Globus pallidus (tissue), 1 donor: Measurements from ENCODE around the gene DUSP5.
A peak's percentile ranks its signal among the peaks of the same experiment; 100 is the strongest.

Experiments
- DNase-seq: peaks from one replicate; pipeline ENCODE4 v3.0.0-alpha.2; 2015; ENCODE audit warnings: low spot score

The DUSP5 gene

DNA sequence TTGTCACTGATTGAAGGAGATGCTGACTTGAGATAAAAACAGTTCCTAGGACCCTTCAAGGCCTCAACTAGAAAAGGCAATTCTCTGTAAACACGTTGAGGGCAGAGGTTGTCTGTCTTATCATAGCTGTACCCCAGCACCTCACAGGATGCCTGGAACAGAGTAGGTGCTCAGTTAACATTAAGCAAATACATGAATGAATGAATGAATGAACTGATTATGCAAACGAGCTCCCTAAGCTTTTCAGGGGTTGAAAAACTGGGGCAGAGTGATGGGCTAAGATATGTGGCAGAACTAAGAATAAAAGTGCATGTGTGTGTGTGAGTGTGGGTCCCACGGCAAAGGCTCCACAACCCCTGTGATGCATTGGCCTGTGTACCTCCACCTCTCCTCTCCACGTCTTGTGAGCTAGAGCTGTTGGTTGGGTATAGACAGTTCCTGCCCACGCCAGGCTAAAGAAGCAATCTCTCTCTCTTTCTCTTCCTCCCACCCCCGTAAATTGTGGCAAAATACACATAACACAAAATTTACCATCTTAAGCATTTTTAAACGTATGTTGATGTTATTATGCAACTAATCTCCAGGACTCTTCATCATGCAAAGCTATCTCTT lies 48.9 kb downstream of the DUSP5 start:
- no peak for DNase-seq

DNA sequence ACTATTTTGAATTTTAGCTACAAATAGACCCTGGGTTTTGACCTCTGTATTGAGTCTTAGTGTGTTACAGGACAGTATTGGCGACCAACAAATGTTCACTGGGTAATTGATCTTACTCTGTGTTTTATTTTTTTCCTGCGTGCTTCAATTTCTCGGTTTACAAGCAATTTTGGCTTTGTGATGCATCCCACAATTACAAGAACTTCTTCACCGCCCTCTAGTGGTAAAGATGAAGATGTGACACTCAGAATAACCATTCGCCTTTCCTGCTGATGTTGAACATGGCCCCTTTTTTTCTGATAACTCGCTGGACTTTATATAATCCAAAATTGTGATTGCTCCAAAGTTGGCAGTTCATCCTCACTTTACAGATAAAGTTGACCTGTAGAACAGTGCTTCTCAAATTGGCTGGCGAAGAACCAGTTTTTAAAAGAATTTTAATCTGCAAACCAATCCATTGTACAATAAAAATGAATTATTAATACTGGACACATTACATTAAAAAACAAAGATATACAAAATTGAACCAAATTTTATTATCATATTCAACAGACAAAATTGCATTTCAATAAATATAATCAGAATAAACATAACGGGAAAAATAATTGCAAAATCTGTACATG lies 49.5 kb downstream of the DUSP5 start:
- DNase-seq, result peak; percentile 62

DNA sequence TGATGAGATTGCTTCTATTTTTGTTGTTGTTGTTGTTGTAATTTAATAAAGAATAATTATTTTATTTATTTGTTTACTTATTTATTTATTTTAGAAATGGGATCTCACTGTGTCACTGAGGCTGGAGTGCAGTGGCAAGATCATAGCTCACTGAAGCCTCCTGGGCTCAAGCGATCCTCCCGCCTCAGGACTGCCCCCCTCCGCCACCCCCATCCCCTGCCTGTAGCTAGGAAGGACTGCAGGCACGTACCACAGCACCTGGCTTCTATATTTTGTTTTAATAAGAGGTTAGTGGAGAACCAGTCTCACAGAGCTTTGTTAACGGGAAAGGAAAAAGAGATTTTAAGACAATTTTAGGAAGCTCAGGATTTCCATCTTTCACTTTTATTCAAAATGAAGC lies 50.3 kb downstream of the DUSP5 start:
- no peak for DNase-seq

DNA sequence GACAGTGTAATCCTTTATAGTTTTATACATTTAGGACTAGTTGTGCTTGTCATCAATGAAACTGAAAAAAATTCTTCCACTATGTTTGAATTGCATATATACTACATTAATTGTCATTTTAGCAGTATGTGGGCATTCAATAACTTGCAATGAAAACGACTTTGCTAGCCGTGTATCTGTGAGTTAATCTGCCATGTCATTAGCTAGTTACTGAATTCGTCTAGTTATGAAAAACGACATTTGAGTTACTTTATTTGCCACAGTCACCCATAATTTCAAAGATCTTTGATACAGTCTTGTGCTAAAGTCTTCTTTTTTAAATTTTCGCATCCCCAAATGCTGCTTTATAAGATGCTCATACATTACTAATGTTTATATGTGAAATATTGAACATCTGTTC lies 51.5 kb downstream of the DUSP5 start:
- no peak for DNase-seq

DNA sequence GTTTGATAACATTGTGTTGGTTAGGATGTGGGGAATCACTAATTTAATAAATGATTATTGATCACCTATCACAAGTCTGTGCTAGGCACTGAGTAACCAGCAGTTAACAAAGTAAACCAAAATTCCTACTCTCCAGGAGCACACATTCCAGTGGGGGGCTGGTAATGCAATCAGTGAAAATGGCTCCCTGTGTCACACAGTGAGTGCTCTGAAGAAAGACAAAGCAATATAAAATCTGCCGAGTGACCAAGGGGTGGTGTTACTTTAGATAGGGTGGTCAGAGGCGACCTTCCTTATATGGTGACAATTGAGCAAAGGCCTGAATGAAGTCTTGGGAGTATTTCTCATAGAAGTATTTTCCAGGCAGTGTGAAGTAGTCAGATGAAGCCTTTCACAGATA lies 56.2 kb downstream of the DUSP5 start:
- no peak for DNase-seq

DNA sequence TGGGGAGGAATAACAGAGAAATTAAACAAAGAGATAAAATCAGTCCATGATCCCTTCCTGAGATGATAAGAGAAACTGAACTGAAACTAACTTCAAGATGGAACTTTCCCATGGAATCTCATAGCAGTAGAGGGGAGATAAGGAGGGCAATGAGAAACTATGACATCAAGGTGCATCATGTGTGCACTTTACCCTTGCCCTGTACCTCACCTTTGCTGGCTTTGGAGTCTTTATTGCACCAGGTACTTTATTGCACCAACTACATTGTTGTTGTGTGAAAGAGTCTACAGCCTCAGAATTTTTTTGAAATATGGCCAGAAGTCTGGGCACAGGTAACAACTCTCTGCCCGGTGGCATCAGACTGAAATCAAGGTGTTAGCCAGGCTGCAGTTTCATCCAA lies 58.6 kb downstream of the DUSP5 start:
- no peak for DNase-seq

DNA sequence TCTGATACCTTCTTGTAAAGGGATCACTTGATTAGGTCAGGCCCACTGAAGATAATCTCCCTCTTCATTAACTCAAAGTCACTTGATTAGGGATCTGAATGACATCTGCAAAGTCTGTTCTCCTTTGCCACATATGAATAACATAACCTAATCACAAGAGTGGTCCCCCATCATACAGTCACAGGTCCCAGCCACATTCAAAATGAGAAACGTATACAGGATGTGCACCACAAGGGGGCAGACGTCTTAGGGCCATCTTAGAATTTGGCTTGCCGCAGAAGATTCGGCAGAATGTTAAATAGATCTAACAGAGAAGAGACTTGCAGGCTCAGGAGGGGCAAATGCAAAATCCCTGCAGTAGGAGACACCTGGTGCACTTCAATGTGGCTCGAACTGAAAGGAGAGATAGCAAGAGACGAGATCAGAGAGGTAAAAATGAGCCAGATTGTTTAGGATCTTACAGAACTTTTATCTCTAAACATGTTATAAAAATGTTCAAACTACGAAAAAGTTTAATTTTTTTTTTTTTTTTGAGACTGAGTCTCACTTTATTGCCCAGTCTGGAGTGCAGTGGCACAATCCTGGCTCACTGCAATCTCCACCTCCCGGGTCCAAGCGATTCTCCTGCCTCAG lies 59.4 kb downstream of the DUSP5 start:
- DNase-seq, result no peak

DNA sequence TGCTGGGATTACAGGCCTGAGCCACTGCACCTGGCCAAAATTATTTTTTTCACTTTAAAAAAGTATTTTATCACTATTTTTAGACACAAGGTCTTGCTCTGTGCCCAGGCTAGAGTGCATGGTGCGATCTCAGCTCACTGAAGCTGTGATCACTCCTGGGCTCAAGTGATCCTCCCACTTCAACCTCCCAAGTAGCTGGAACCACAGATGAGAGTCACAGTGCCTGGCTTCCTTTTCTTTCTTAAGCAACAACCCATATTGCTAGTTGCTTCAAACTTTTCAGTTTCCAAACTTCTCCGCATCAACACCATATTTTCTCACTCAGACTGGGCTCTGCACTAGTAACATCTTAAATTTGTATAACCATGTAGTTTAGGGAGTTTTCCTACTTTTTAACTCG lies 60.3 kb downstream of the DUSP5 start:
- DNase-seq, result no peak

DNA sequence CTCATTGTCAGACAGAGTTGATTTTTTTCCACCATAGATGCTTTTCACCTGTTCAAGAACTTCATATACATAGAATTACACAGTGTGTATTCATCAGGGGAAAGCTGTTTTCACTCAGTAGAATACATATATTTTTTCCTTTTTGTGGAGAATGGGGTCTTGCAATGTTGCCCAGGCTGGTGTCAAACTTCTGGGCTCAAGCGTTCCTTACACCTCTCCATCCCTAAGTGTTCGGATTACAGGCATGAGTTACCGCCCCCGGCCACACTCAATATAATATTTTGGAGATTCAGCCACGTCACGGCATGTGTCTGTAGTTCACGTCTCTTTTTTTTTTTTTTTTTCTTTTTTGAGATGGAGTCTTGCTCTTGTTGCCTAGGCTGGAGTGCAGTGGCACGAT lies 62.3 kb downstream of the DUSP5 start:
- DNase-seq, result no peak
